ENCODE measurements around the gene EMC1. TPM values are rescaled to one million over a fixed set of nuclear protein-coding genes. Genes with fewer than 3 reads are reported as not detected.

The EMC1 gene
- polyA plus RNA-seq, 1 donor (not counting 4 experiments of a cell fraction or from before 2014, with no cell fraction given), result 28.6 TPM

DNA sequence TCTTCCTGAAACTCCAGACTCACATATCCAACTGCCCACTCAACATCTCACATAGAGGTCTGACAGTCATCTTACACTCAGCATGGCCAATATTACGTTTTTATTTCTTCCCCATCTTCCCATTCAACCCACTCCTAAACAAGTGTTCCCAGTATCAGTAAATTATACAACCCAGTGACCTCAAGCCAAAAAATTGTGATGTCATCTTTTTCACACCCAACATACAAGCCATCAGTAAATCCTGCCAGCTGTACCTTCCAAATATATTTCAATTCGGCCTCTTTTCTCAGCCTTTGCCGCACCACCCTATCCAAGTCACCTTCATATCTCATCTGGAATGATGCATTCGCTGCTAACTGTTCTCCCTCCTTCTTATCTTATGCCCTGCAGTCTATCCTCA, 60.9 kb downstream of the EMC1 start:
- no peaks in the 10 kb centered on the region for H3K9me3 ChIP-seq (ENCODE audit: control insufficient read depth, low read depth, low read length)
- no peak overlapping the region for H3K4me3 ChIP-seq (ENCODE audit: control insufficient read depth in 2 of 3, extremely low read depth in 1 of 3, insufficient read depth in 2 of 3, low read depth in 1 of 3, low read length in 3 of 3)
- no peaks in the 10 kb centered on the region for H4K20me1 ChIP-seq (ENCODE audit: control insufficient read depth, extremely low read depth, insufficient read depth, low read length)
- no peaks in the 10 kb centered on the region for H3K4me1 ChIP-seq (ENCODE audit: control insufficient read depth, extremely low read depth, insufficient read depth, low read length)
- peaks cover 33 to 46% of the 10 kb centered on the region in 2 experiments for H3K36me3 ChIP-seq (ENCODE audit: control insufficient read depth in 2 of 2, extremely low read depth in 1 of 2, insufficient read depth in 2 of 2, low read length in 2 of 2)
- no peaks in the 10 kb centered on the region for H3K9me1 ChIP-seq (ENCODE audit: control insufficient read depth, extremely low read depth, insufficient read depth, low read length)
- H3K9ac ChIP-seq (ENCODE audit: control insufficient read depth, extremely low read depth, insufficient read depth, low read length), result no peak overlapping the region
- no peak for DNase-seq (ENCODE audit: low read depth, low spot score)
- dilution Hi-C loops (cut with MboI; ENCODE audit: extremely low pct_ligation_motif_present, low sequenced_read_pairs), result no loop called here
- TF ChIP-seq EZH2 (IDR thresholded peaks at IDR 0.05; ENCODE audit: low read length), result no peak
- TF ChIP-seq, protein P1, sequence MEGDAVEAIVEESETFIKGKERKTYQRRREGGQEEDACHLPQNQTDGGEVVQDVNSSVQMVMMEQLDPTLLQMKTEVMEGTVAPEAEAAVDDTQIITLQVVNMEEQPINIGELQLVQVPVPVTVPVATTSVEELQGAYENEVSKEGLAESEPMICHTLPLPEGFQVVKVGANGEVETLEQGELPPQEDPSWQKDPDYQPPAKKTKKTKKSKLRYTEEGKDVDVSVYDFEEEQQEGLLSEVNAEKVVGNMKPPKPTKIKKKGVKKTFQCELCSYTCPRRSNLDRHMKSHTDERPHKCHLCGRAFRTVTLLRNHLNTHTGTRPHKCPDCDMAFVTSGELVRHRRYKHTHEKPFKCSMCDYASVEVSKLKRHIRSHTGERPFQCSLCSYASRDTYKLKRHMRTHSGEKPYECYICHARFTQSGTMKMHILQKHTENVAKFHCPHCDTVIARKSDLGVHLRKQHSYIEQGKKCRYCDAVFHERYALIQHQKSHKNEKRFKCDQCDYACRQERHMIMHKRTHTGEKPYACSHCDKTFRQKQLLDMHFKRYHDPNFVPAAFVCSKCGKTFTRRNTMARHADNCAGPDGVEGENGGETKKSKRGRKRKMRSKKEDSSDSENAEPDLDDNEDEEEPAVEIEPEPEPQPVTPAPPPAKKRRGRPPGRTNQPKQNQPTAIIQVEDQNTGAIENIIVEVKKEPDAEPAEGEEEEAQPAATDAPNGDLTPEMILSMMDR (optimal IDR thresholded peaks at IDR 0.05 in 1 of 3, IDR thresholded peaks at IDR 0.05 in 1 of 3, conservative IDR thresholded peaks at IDR 0.05 in 1 of 3; ENCODE audit: extremely low read depth in 1 of 3, insufficient read depth in 2 of 3, low read length in 3 of 3), result no peak
- H3K79me2 ChIP-seq (ENCODE audit: control insufficient read depth, insufficient read depth, low read length), result peaks cover 3% of the 10 kb centered on the region
- no peak for FAIRE-seq
- H3K4me2 ChIP-seq (ENCODE audit: control insufficient read depth, extremely low read depth, insufficient read depth, low read depth, low read length), result no peak overlapping the region
- H2AFZ ChIP-seq (ENCODE audit: control insufficient read depth, low read length), result no peak overlapping the region
- H3K27me3 ChIP-seq (ENCODE audit: control insufficient read depth, extremely low read depth, insufficient read depth, low read length), result no peaks in the 10 kb centered on the region
- H3K27ac ChIP-seq (ENCODE audit: control insufficient read depth, insufficient read depth, low read length), result no peak overlapping the region

DNA sequence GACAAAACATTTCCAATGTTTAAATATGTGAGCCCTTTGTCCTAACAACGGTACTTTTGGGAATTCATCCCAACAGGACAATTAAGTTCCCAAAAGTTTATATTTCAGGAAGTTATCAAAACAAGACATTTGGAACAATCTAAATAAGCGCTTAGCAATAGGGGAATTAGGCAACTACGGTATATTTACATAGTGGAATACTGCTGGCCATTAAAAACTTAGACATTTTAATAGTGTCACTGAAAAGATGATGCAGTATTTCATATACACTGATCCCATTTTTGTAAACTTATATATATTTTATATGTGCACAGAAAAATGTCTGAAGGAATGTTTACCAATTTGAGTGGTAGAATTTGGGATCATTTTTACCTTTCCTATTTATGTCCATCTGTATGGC, 62.1 kb downstream of the EMC1 start:
- no peak overlapping the region for H3K9ac ChIP-seq (ENCODE audit: control insufficient read depth, extremely low read depth, insufficient read depth, low read length)
- peaks cover 33 to 47% of the 10 kb centered on the region in 2 experiments for H3K36me3 ChIP-seq (ENCODE audit: control insufficient read depth in 2 of 2, extremely low read depth in 1 of 2, insufficient read depth in 2 of 2, low read length in 2 of 2)
- dilution Hi-C loops (cut with MboI; ENCODE audit: extremely low pct_ligation_motif_present, low sequenced_read_pairs), result no loop called here
- no peak overlapping the region for H3K4me2 ChIP-seq (ENCODE audit: control insufficient read depth, extremely low read depth, insufficient read depth, low read depth, low read length)
- no peaks in the 10 kb centered on the region for H3K9me1 ChIP-seq (ENCODE audit: control insufficient read depth, extremely low read depth, insufficient read depth, low read length)
- H3K27me3 ChIP-seq (ENCODE audit: control insufficient read depth, extremely low read depth, insufficient read depth, low read length), result no peaks in the 10 kb centered on the region
- H2AFZ ChIP-seq (ENCODE audit: control insufficient read depth, low read length), result no peak overlapping the region
- H4K20me1 ChIP-seq (ENCODE audit: control insufficient read depth, extremely low read depth, insufficient read depth, low read length), result no peaks in the 10 kb centered on the region
- DNase-seq (ENCODE audit: low read depth, low spot score) (no peak), FAIRE-seq (no peak)
- no peak overlapping the region for H3K4me3 ChIP-seq (ENCODE audit: control insufficient read depth in 2 of 3, extremely low read depth in 1 of 3, insufficient read depth in 2 of 3, low read depth in 1 of 3, low read length in 3 of 3)
- no peaks in the 10 kb centered on the region for H3K9me3 ChIP-seq (ENCODE audit: control insufficient read depth, low read depth, low read length)
- no peak overlapping the region for H3K27ac ChIP-seq (ENCODE audit: control insufficient read depth, insufficient read depth, low read length)
- TF ChIP-seq, protein P1 (optimal IDR thresholded peaks at IDR 0.05 in 1 of 3, IDR thresholded peaks at IDR 0.05 in 1 of 3, conservative IDR thresholded peaks at IDR 0.05 in 1 of 3; ENCODE audit: extremely low read depth in 1 of 3, insufficient read depth in 2 of 3, low read length in 3 of 3), result no peak
- no peak for TF ChIP-seq EZH2 (IDR thresholded peaks at IDR 0.05; ENCODE audit: low read length)
- H3K79me2 ChIP-seq (ENCODE audit: control insufficient read depth, insufficient read depth, low read length), result peaks cover 3% of the 10 kb centered on the region
- no peaks in the 10 kb centered on the region for H3K4me1 ChIP-seq (ENCODE audit: control insufficient read depth, extremely low read depth, insufficient read depth, low read length)

All from keratinocyte (primary cell).